ENCODE measurements around the gene SPTSSA. TPM values are rescaled to one million over a fixed set of nuclear protein-coding genes. Genes with fewer than 3 reads are reported as not detected.

SPTSSA gene
- total and polyA plus RNA-seq, 2 donors (not counting 1 experiment from before 2014, with no cell fraction given): 3.8 to 6.9 TPM

GRCh38 chr14:34466691-34467090 lies 4.7 kb upstream of the SPTSSA start:
- no peak for ATAC-seq (ENCODE audit: low read depth)
- no peak overlapping the region for H3K4me3 ChIP-seq (ENCODE audit: control extremely low read depth in 1 of 5, extremely low read depth in 1 of 5, insufficient read depth in 1 of 5, low read depth in 2 of 5, low read length in 4 of 5)
- H3K4me2 ChIP-seq (replicated peaks; ENCODE audit: low read depth, low read length, poor library complexity, severe bottlenecking): no peak overlapping the region
- Mint-ChIP-seq H3K4me1 (peaks cover 5% of the 10 kb centered on the region), H3K27ac (no peak overlapping the region), H3K4me3 (no peak overlapping the region), H3K9me3 (ENCODE audit: insufficient read depth) (no peaks in the 10 kb centered on the region), H3K27me3 (no peaks in the 10 kb centered on the region)
- ChIA-PET CTCF (no interaction called here), POLR2A (no interaction called here)
- H3K36me3 ChIP-seq (replicated peaks in 1 of 2; ENCODE audit: control extremely low read depth in 1 of 2, control insufficient read depth in 1 of 2, extremely low read depth in 1 of 2, insufficient read depth in 2 of 2, low read length in 1 of 2): peaks cover 0 to 2% of the 10 kb centered on the region in 2 experiments
- DNase-seq: no peak
- no peak overlapping the region for H2AFZ ChIP-seq (ENCODE audit: insufficient read depth, low read depth, low read length, poor library complexity, severe bottlenecking)
- H3K9ac ChIP-seq (ENCODE audit: low read length): no peak overlapping the region
- no peaks in the 10 kb centered on the region for H3K79me2 ChIP-seq (ENCODE audit: control insufficient read depth, insufficient read depth, low read length)
- no peak overlapping the region for H3K27ac ChIP-seq (ENCODE audit: low read length in 2 of 2)
- H4K20me1 ChIP-seq (ENCODE audit: control insufficient read depth, insufficient read depth, low read length, poor library complexity, severe bottlenecking): no peaks in the 10 kb centered on the region
- no peaks in the 10 kb centered on the region for H3K27me3 ChIP-seq (replicated peaks in 1 of 4; ENCODE audit: control extremely low read depth in 1 of 4, control insufficient read depth in 3 of 4, insufficient read depth in 4 of 4, low read length in 3 of 4)
- 100% methylated on average over 1 of the region's 2 CpGs for WGBS (ENCODE audit: insufficient coverage)
- no peaks in the 10 kb centered on the region for H3K9me3 ChIP-seq (ENCODE audit: control extremely low read depth in 1 of 3, control insufficient read depth in 2 of 3, insufficient read depth in 1 of 3, low read length in 2 of 3)
- peaks cover 0 to 6% of the 10 kb centered on the region in 2 donors for H3K4me1 ChIP-seq (ENCODE audit: control insufficient read depth in 2 of 2, insufficient read depth in 2 of 2, low read length in 2 of 2)
- intact Hi-C loops (cut with micrococcal nuclease): loop anchor here (10.0 kb wide), 1 partner anchor 248 kb away; the partner anchor contains the start of gene CFL2
- TF ChIP-seq CTCF (IDR thresholded peaks at IDR 0.05) (no peak), EZH2 (IDR thresholded peaks at IDR 0.05; ENCODE audit: borderline replicate concordance, insufficient read depth, low read depth, low read length, poor library complexity, severe bottlenecking) (no peak)

- Mint-ChIP-seq H3K9me3 (ENCODE audit: insufficient read depth) (no peaks in the 10 kb centered on the region), H3K4me3 (no peak overlapping the region), H3K27me3 (no peaks in the 10 kb centered on the region), H3K27ac (no peak overlapping the region), H3K4me1 (peaks cover 17% of the 10 kb centered on the region)
- 45% methylated on average over 2 of the region's 2 CpGs for WGBS (ENCODE audit: insufficient coverage)
- ATAC-seq (ENCODE audit: low read depth) (no peak), DNase-seq (peak; percentile 5)
- no peaks in the 10 kb centered on the region for H3K27me3 ChIP-seq (replicated peaks in 1 of 4; ENCODE audit: control extremely low read depth in 1 of 4, control insufficient read depth in 3 of 4, insufficient read depth in 4 of 4, low read length in 3 of 4)
- no peak overlapping the region for H3K27ac ChIP-seq (ENCODE audit: low read length in 2 of 2)
- no peaks in the 10 kb centered on the region for H3K79me2 ChIP-seq (ENCODE audit: control insufficient read depth, insufficient read depth, low read length)
- no peak overlapping the region for H3K9ac ChIP-seq (ENCODE audit: low read length)
- intact Hi-C loops (cut with micrococcal nuclease): loop anchor here (10.0 kb wide), 1 partner anchor 250 kb away; the partner anchor contains the start of gene CFL2
- no peaks in the 10 kb centered on the region for H4K20me1 ChIP-seq (ENCODE audit: control insufficient read depth, insufficient read depth, low read length, poor library complexity, severe bottlenecking)
- no peak overlapping the region for H3K4me3 ChIP-seq (ENCODE audit: control extremely low read depth in 1 of 5, extremely low read depth in 1 of 5, insufficient read depth in 1 of 5, low read depth in 2 of 5, low read length in 4 of 5)
- peak overlapping the region; percentile 45 for H2AFZ ChIP-seq (ENCODE audit: insufficient read depth, low read depth, low read length, poor library complexity, severe bottlenecking)
- ChIA-PET POLR2A (no interaction called here), CTCF (no interaction called here)
- no peaks in the 10 kb centered on the region for H3K9me3 ChIP-seq (ENCODE audit: control extremely low read depth in 1 of 3, control insufficient read depth in 2 of 3, insufficient read depth in 1 of 3, low read length in 2 of 3)
- no peak for TF ChIP-seq CTCF (IDR thresholded peaks at IDR 0.05)
- no peak for TF ChIP-seq EZH2 (IDR thresholded peaks at IDR 0.05; ENCODE audit: borderline replicate concordance, insufficient read depth, low read depth, low read length, poor library complexity, severe bottlenecking)
- peaks cover 0 to 2% of the 10 kb centered on the region in 2 experiments for H3K36me3 ChIP-seq (replicated peaks in 1 of 2; ENCODE audit: control extremely low read depth in 1 of 2, control insufficient read depth in 1 of 2, extremely low read depth in 1 of 2, insufficient read depth in 2 of 2, low read length in 1 of 2)
- H3K4me2 ChIP-seq (replicated peaks; ENCODE audit: low read depth, low read length, poor library complexity, severe bottlenecking): no peak overlapping the region
- peaks cover 8 to 15% of the 10 kb centered on the region in 2 donors for H3K4me1 ChIP-seq (ENCODE audit: control insufficient read depth in 2 of 2, insufficient read depth in 2 of 2, low read length in 2 of 2)
Observed at GRCh38 chr14:34465069-34465859, 3.2 kb upstream of the SPTSSA start.

All from B cell (primary cell).